CD4-positive, alpha-beta T cell treated with Interleukin-1 beta for 1 hour (primary cell): ENCODE data around the gene CHST1.

Source experiments
- DNase-seq, 2 donors: peaks; one replicate each; pipeline ENCODE4 v3.0.0-alpha.2; 2020 to 2022

Gene CHST1

GRCh38 chr11:45659031-45659817 lies 6.2 kb downstream of the CHST1 start:
- no peak for DNase-seq

GRCh38 chr11:45658292-45658991 lies 7.0 kb downstream of the CHST1 start:
- no peak for DNase-seq

GRCh38 chr11:45657496-45658260 lies 7.7 kb downstream of the CHST1 start:
- no peak for DNase-seq

- DNase-seq: no peak
These were observed 9.6 kb downstream of the CHST1 start for GRCh38 chr11:45655831-45656230.

GRCh38 chr11:45655347-45655756 lies 10.1 kb downstream of the CHST1 start:
- DNase-seq: peak; percentile 33 to 51

GRCh38 chr11:45655012-45655283 lies 10.5 kb downstream of the CHST1 start:
- DNase-seq: no peak

GRCh38 chr11:45654231-45655011 lies 11.0 kb downstream of the CHST1 start:
- no peak for DNase-seq

- no peak for DNase-seq
These were observed 12.1 kb downstream of the CHST1 start for GRCh38 chr11:45653277-45653676.

- DNase-seq: no peak
These were observed 12.6 kb downstream of the CHST1 start for GRCh38 chr11:45652781-45653180.

GRCh38 chr11:45651841-45652749 lies 13.3 kb downstream of the CHST1 start:
- no peak for DNase-seq

- DNase-seq: no peak
These were observed 14.3 kb downstream of the CHST1 start for GRCh38 chr11:45651156-45651555.

GRCh38 chr11:45650166-45651095 lies 15.0 kb downstream of the CHST1 start:
- DNase-seq: no peak

- DNase-seq: no peak
These were observed 15.8 kb downstream of the CHST1 start for GRCh38 chr11:45649544-45650165.

GRCh38 chr11:45648931-45649330 lies 16.5 kb downstream of the CHST1 start:
- no peak for DNase-seq

- no peak for DNase-seq
These were observed 17.6 kb downstream of the CHST1 start for GRCh38 chr11:45647786-45648185.

GRCh38 chr11:45647329-45647728 lies 18.1 kb downstream of the CHST1 start:
- DNase-seq: no peak

GRCh38 chr11:45646275-45646927 lies 19.0 kb downstream of the CHST1 start:
- peak in 1 of 2 donors; percentile 45 for DNase-seq

- DNase-seq: no peak
These were observed 20.2 kb downstream of the CHST1 start for GRCh38 chr11:45644981-45645889.
